AG09319 (cell line): ENCODE measurements around the gene MTPN.

Experiments used
- DNase-seq: peaks from one replicate; pipeline ENCODE4 v3.0.0-alpha.2; 2010; ENCODE audit warnings: low read depth; ENCODE audit errors: extremely low read depth
- CTCF ChIP-seq: IDR thresholded peaks from 2 replicates; pipeline ENCODE4 v1.5.1; 2011; ENCODE audit warnings: low read depth, mild to moderate bottlenecking, inconsistent platforms, low read length, moderate library complexity

The MTPN gene

GRCh38 chr7:135964791-135965190, 12.4 kb downstream of the MTPN start:
- TF ChIP-seq CTCF, result no peak

DNA sequence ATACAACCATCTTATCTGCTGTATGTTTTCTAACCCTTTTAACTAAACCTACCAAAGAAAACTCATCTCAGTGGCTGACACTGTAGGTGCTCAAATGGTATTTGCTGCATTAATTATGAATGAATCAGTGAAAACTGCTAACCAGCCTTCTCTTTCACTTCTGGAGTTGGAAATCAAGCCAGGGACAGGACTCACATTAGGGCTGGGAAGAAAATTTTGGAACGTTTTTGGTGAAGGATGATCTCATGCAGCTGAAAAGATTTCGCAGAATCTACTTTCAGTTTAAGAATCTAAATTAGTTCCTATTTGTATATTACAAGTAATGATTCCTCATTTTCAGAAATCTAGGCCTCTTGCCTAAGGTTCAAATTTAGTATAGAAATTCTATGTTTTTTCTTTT, 12.9 kb downstream of the MTPN start:
- no peak for TF ChIP-seq CTCF
- no peak for DNase-seq

More at GRCh38 chr7:135964791-135965190, 12.4 kb downstream of the MTPN start:
- no peak for DNase-seq

- DNase-seq, result no peak
- TF ChIP-seq CTCF, result no peak
Observed at GRCh38 chr7:135962802-135963201, 14.4 kb downstream of the MTPN start.

- TF ChIP-seq CTCF, result no peak
- no peak for DNase-seq
Observed at GRCh38 chr7:135960709-135961451, 16.3 kb downstream of the MTPN start.

DNA sequence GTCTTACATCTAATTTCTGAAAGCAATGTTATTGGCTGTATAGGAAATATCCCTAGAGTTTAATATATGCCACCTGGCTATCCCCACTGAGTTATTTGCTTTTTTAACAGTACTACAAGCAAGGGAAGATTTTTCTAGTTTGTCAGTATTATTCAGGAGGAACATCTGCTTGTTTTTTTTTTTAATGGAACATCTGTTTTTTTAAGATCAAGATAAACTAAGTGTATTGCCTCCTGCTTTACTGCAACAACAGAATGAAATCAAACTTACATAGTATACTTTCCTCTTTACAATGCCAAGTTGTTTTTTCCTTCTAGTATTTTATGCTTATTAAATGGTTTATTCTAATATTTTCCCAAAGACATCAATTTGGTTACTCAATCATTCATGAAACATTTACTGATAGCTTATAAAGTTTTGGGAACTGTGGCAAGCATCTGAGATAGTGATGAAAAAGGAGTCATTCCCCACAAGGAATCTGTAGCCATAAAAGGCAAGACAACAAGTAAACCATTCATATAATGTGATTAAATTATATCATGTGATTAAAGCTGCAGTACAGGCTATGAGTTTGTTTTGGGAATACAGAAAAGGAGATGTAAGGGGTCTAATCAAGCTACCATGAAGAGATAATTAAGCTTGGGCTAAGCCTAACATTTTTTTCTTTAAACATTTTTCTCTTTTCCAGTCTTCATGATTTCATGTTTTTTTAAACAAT, 17.4 kb downstream of the MTPN start:
- no peak for TF ChIP-seq CTCF
- no peak for DNase-seq

GRCh38 chr7:135958173-135958572, 19.0 kb downstream of the MTPN start:
- TF ChIP-seq CTCF, result no peak
- DNase-seq, result no peak

- no peak for TF ChIP-seq CTCF
- DNase-seq, result no peak
Observed at GRCh38 chr7:135957627-135958026, 19.5 kb downstream of the MTPN start.
